HG03097 (cell line): Measurements from ENCODE around the gene SLC25A41.
"Not testable (repeated sequence)": the region's sequence is repeated elsewhere in the genome, so short reads cannot be mapped to it uniquely, and the experiment has no call there.

Source experiments
- ATAC-seq: cut with Tn5 transposase; IDR thresholded peaks from one replicate; pipeline ENCODE4 v1.9.1; 2021; ENCODE audit not compliant: unreplicated experiment, low FRiP score

SLC25A41 gene

GRCh38 chr19:6412447-6413091 lies 21.0 kb downstream of the SLC25A41 start:
- no peak for ATAC-seq

DNA sequence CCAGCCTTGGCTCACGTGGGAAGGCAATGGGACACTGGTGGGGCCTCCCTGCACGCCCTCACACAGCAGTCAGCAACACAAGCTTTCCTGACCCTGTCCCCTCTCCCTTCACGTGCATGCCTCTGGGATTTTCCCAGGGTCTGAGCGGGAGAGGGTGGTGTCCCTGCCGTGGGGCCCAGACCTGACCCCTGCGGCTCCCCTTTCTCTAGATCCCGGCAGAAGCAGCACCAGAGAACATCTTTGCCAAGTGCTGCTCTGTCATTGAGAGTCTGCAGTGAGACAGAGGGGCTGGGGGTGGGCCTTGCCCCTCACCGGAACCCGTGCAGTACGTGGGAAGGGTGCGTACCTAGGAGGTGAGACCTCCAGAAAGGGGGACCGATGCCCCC lies 21.5 kb downstream of the SLC25A41 start:
- no peak for ATAC-seq

DNA sequence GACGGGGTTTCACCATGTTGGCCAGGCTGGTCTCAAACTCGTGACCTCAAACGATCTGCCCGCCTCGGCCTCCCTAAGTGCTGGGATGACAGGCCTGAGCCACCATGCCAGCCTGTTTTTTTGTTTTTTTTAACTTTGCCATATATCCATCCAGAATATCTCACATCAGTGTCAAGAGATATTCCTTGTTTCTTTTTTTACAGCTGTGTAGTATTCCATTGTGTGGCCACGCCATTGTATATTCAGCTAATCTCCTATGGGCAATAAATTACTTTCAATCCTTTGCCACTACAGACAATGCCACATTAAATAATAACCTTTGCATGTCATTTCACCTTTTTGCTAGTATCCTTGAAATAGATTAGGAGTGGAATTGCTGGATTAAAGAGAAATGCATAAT lies 24.2 kb downstream of the SLC25A41 start:
- ATAC-seq = no peak

DNA sequence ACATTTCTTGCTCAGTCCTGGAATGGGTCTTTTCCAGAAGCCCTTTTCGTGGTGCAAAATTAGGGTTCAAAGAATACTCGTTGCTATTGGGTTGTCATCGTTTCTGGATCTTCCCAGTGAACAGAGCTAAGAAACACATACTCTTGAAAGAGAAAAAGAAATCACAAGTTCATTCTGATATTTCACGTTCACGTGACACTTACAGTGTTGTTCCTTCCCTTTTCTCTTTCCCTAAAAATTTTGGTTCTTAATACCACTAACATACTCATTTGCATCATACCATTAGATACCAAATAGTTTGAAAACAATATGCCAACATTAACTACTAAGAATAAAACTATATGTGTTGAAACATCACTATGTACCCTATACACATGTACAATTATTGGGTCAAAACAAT lies 27.2 kb downstream of the SLC25A41 start:
- ATAC-seq = no peak

- ATAC-seq = no peak
Observed at GRCh38 chr19:6402837-6403608, 30.5 kb downstream of the SLC25A41 start.

DNA sequence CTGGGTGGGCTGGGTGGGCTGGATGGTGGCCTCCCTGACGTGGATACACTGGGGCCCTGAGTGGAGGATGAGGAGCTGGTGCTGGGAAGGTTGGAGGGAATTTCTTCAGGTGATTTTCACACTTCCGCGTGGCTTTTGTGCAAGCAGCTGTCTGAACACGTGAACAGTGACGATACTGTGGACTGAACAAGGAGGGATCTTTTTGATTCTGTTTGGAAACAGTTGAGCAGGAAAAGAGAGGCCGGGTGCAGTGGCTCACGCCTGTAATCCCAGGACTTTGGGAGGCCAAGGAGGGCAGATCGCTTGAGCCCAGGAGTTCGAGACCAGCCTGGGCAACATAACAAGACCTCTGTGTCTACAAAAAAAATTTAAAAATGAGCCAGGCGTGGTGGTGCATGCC lies 31.5 kb downstream of the SLC25A41 start:
- no peak for ATAC-seq

DNA sequence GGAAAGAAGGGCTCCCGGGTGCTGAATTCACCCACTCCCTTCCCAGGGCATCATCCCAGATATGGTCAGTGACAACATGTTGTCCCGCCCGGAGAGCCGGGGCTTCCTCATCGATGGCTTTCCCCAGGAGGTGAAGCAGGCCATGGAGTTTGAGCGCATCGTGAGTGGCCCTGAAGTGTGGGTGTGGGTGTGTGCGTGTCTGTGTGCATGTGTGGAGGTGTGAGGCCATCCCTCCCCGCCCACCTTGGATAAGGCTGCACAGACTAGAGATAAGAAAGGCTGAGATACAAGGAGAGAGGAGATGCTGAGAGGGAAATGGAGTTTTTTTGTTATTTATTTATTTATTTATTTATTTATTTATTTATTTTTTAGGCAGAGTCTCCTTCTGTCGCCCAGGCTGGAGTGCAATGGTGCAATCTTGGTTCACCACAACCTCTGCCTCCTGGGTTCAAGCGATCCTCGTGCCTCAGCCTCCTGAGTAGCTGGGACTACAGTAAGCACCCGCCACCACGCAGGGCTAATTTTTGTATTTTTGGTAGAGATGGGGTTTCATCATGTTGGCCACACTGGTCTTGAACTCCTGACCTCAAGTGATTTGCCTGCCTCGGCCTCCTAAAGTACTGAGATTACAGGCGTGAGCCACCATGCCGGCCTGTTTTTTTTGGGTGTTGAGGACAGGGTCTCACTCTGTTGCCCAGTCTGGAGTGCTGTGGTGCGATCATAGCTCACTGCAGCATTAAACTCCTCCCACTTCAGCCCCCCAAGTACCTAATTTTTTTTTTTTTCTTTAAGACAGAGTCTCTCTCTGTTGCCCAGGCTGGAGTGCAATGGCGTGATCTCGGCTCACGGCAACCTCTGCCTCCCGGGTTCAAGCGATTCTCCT lies 33.3 kb downstream of the SLC25A41 start:
- ATAC-seq = not testable (repeated sequence)

DNA sequence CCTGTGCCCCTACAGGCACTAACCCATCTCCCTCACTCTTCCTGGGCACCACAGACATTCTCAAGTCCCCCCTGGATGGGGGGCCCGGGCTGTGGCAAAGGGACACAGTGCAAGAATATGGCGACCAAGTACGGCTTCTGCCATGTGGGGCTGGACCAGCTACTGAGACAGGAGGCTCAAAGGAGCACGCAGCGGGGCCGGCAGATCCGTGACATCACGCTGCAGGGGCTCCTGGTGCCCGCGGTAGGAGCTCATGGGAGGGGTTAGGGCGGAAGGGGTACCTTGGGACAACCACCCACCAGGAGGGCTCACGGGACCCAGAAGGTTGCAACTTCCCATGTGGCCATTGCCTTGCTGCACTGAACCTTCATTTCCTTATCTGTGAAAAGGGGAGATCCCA lies 37.3 kb downstream of the SLC25A41 start:
- no peak for ATAC-seq

DNA sequence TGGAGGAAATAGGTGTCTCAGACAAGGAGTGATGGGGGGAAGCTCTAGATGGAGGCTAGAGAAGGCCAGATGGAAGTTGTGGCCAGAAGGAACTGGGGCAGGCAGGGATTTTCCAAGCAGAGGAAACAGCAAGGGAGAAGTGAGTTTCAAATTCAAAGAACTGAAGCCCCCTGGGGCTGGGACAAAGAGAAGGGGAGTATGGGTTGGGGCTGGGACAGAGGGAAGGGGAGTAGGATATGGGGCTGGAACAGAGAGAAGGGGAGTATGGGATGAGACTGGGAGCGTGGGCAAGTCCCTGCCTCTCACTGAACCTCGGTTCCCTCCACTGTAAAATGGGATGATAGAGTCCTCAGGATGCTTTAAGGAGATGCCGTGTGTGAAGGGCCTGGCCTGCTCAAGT lies 38.7 kb downstream of the SLC25A41 start:
- ATAC-seq = no peak

DNA sequence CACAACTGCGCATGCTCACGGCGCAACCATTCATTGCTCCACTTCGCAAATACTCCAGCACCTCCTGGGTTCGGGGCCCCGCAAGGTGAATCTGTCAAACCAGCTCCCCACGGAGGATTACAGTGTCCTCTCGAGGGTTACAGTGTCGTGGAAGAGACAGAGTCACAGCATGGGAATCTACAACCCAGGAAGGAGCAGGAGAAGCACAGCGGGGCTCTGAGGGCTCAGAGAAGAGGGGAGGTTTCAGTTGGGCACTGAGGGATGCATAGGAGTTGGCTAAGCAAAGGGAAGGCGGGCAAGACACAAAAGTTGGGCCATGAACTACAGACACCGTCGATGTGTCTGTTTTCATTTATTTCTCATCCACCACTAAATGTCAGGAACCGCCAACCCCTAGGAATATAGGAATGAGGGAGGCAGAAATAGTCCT lies 39.6 kb downstream of the SLC25A41 start:
- peak; percentile 11 for ATAC-seq

DNA sequence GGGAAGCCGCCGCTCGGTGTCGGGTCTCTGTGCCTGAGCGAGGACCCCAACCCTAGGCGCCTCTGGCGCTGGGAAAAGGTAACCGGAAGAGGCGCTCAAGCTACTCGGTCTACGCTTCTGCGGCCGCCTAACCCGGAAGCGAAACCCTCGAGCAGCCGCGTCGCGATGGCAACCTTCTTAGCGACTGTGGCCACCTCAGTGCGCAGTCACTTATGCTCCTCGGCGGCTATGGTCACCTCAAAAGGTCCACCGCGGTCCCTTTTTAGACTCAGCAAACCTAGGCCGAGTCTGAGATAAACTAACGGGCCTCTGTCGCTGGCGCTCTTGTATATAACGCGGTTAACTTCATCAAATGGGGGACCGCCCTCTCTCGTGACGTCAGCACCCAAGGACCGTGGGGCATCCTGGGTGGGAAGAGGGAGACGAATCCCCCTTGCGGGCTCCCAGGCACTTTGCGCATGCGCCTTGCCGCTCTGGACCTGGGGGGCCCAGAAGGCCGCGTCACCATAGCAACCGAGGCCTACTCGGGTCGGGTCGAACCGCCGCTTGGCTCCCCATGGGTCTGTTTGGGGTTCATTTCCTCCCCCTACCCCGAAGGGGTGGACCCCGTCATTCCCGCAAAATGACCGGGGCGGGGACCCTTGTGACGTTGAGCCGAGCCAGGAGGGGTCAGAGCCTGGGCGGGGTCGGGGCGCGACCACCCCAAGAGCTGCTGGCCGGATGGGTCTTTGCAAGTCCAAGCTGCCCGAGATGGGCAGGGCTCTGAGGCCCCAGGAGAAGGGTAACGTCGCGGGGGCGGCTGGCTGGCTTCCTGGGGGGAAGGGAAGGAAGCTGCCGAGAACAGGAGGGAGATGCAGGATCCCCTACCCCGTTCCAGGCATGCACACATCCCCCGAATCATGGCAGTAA lies 40.2 kb downstream of the SLC25A41 start, which contains the start of gene GTF2F1:
TSS of gene GTF2F1 (minus strand) at position 91 of the 909 bp plus-strand sequence. CDS start 169 bp downstream, outside the sequence.
- ATAC-seq = peak; percentile 76

- ATAC-seq = no peak
Observed at GRCh38 chr19:6392221-6393073, 41.1 kb downstream of the SLC25A41 start.

- ATAC-seq = no peak
Observed at GRCh38 chr19:6387372-6387771, 46.2 kb downstream of the SLC25A41 start.

GRCh38 chr19:6384381-6384780 lies 49.2 kb downstream of the SLC25A41 start:
- ATAC-seq = no peak

DNA sequence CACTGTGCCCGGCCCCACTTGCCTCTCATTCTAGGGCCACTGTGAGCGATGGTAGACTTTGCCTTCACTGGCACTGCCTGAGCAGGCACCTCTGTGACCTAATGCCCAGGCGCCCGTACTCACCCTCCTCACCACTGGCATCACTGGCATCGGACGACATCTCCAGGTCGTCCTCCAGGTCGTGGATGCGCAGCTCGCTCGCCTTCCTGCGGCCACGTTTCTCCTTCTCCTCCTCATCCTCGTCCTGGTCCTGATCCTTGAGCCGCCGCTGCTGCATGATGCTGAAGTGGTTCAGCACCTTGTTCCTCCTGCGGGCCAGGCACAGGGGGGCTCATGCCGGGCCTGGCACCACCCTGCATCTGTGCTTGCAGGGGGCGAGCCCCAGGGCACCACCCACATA lies 50.4 kb downstream of the SLC25A41 start:
- no peak for ATAC-seq

- no peak for ATAC-seq
Observed at GRCh38 chr19:6381030-6381750, 52.4 kb downstream of the SLC25A41 start.

DNA sequence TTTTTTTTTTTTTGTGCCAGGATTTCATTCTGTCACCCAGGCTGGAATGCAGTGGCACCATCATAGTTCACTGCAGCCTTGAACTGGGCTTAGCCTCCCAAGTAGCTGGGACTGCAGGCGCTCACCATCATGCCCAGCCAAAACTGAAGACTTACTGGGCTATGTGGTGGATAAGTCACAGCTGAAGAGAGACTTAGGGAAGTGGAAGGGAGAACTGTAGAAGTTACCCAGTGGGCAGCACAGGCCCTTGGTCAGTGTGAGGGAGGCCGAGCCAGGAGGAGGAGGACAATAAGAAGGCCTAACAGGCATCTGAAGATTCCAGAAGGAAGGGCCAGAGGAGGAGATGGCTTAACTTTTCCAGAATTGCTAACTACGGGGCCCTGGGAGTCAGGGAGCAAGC lies 53.8 kb downstream of the SLC25A41 start:
- no peak for ATAC-seq

- no peak for ATAC-seq
Observed at GRCh38 chr19:6378486-6378885, 55.1 kb downstream of the SLC25A41 start.

GRCh38 chr19:6378041-6378440 lies 55.5 kb downstream of the SLC25A41 start:
- no peak for ATAC-seq
